ENCODE data around the gene CA7.
"Not testable (repeated sequence)": the region's sequence is repeated elsewhere in the genome, so short reads cannot be mapped to it uniquely, and the experiment has no call there.

CA7 gene

GRCh38 chr16:66878067-66878466, 33.9 kb downstream of the CA7 start:
- DNase-seq = no peak

- peak; percentile 95 for DNase-seq
Measured at GRCh38 chr16:66880288-66881013, 36.2 kb downstream of the CA7 start, which contains the start of gene PDP2. Gene PDP2 (plus strand): TSS chr16:66880515. CDS start chr16:66884285, 3,770 bp downstream.

GRCh38 chr16:66881014-66881417, 36.8 kb downstream of the CA7 start:
- peak; percentile 16 for DNase-seq

GRCh38 chr16:66881560-66881959, 37.3 kb downstream of the CA7 start:
- DNase-seq = no peak

GRCh38 chr16:66881964-66882508, 37.8 kb downstream of the CA7 start:
- no peak for DNase-seq

- DNase-seq = no peak
Measured at GRCh38 chr16:66882702-66883101, 38.5 kb downstream of the CA7 start.

GRCh38 chr16:66885491-66885890, 41.3 kb downstream of the CA7 start:
- DNase-seq = no peak

- DNase-seq = no peak
Measured at GRCh38 chr16:66886321-66886720, 42.1 kb downstream of the CA7 start.

- DNase-seq = no peak
Measured at GRCh38 chr16:66886914-66887313, 42.7 kb downstream of the CA7 start.

GRCh38 chr16:66888647-66889615, 44.7 kb downstream of the CA7 start:
- no peak for DNase-seq

GRCh38 chr16:66889622-66890021, 45.4 kb downstream of the CA7 start:
- no peak for DNase-seq

- no peak for DNase-seq
Measured at GRCh38 chr16:66890799-66891198, 46.6 kb downstream of the CA7 start.

GRCh38 chr16:66891360-66891759, 47.1 kb downstream of the CA7 start:
- DNase-seq = no peak

- no peak for DNase-seq
Measured at GRCh38 chr16:66891797-66892196, 47.6 kb downstream of the CA7 start.

GRCh38 chr16:66894055-66894454, 49.8 kb downstream of the CA7 start:
- DNase-seq = no peak

GRCh38 chr16:66894948-66895688, 50.9 kb downstream of the CA7 start:
- DNase-seq = peak; percentile 47

GRCh38 chr16:66895689-66895979, 51.4 kb downstream of the CA7 start:
- no peak for DNase-seq

- DNase-seq = no peak
Measured at GRCh38 chr16:66895999-66896398, 51.8 kb downstream of the CA7 start.

GRCh38 chr16:66896682-66897081, 52.5 kb downstream of the CA7 start:
- not testable (repeated sequence) for DNase-seq

GRCh38 chr16:66898207-66898606, 54.0 kb downstream of the CA7 start:
- no peak for DNase-seq

GRCh38 chr16:66898933-66899309, 54.7 kb downstream of the CA7 start:
- no peak for DNase-seq

- DNase-seq = no peak
Measured at GRCh38 chr16:66899310-66899944, 55.2 kb downstream of the CA7 start.
